OCI-LY3 (cell line): ENCODE data around the gene KLRC3.

ENCODE experiments used
- CTCF ChIP-seq: fragments of 200-600, 300-600 bp; sonication (generic); IDR thresholded peaks from 2 replicates; pipeline ENCODE4 v1.5.1; 2014; ENCODE audit warnings: antibody characterized with exemption, low read length, low read depth
- EZH2phosphoT487 ChIP-seq: fragments of 200-600 bp; shearing (Covaris generic); IDR thresholded peaks from 2 replicates; pipeline ENCODE4 v1.6.1; 2018; ENCODE audit warnings: antibody characterized with exemption, mixed run types, low read depth

DNA sequence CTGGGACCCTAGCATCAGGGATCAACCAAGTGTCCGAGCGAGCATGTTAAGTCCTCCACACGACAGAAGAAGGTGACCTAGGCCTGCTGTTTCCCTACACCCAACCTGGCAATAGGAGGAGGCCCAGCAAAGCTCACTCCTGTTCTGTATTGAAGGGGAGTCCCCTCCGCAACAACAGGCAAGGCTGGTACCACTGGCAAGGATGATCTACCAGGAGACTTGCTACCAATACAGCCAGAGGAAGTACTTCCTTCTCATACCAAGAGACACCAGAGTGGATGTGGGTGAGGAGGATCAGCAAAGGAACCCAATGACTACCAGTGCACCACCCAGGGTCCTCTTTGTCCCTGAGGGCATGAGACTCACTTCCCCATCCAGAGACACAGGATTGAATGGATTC, 27.8 kb upstream of the KLRC3 start:
- no peak for TF ChIP-seq CTCF
- TF ChIP-seq EZH2phosphoT487: no peak
